GM12864 (cell line): ENCODE results near the gene HORMAD2.

Source experiments
- DNase-seq: peaks from one replicate; pipeline ENCODE4 v3.0.0-alpha.2; 2011; ENCODE audit warnings: low read depth
- H3K4me3 ChIP-seq: 2 replicates; pipeline ENCODE4 v1.5.1; 2011; ENCODE audit warnings: mild to moderate bottlenecking, low read depth, low read length, control low read depth
- CTCF ChIP-seq: IDR thresholded peaks from 2 replicates; pipeline ENCODE4 v1.5.1; 2011; ENCODE audit warnings: low read depth, mild to moderate bottlenecking, moderate library complexity, low read length, control low read depth, inconsistent platforms; ENCODE audit errors: missing control alignments

The HORMAD2 gene

GRCh38 chr22:30186041-30186440, 105.8 kb downstream of the HORMAD2 start:
- DNase-seq, result no peak
- no peak overlapping the region for H3K4me3 ChIP-seq
- TF ChIP-seq CTCF, result no peak

GRCh38 chr22:30186510-30186909, 106.2 kb downstream of the HORMAD2 start:
- no peak for DNase-seq
- no peak for TF ChIP-seq CTCF
- no peak overlapping the region for H3K4me3 ChIP-seq

- DNase-seq, result no peak
- TF ChIP-seq CTCF, result no peak
- no peak overlapping the region for H3K4me3 ChIP-seq
Measured at GRCh38 chr22:30187094-30187493, 106.8 kb downstream of the HORMAD2 start.

- no peak for DNase-seq
- no peak for TF ChIP-seq CTCF
- H3K4me3 ChIP-seq, result no peak overlapping the region
Measured at GRCh38 chr22:30187529-30188407, 107.5 kb downstream of the HORMAD2 start.

- TF ChIP-seq CTCF, result no peak
- no peak for DNase-seq
- no peak overlapping the region for H3K4me3 ChIP-seq
Measured at GRCh38 chr22:30188911-30189310, 108.6 kb downstream of the HORMAD2 start.

- DNase-seq, result no peak
- TF ChIP-seq CTCF, result no peak
- H3K4me3 ChIP-seq, result no peak overlapping the region
Measured at GRCh38 chr22:30190574-30190973, 110.3 kb downstream of the HORMAD2 start.
